PFSK-1 (cell line): ENCODE measurements around the gene CMBL.
A peak's percentile ranks its signal among the peaks of the same experiment; 100 is the strongest.

Experiments used
- FOXP2 ChIP-seq: optimal IDR thresholded peaks from 2 replicates; pipeline ENCODE3; 2011; ENCODE audit warnings: borderline replicate concordance, control low read depth, inconsistent platforms; ENCODE audit not compliant: insufficient read depth; ENCODE audit errors: extremely low read length, extremely low read depth
- POLR2AphosphoS5 ChIP-seq: IDR thresholded peaks from 2 replicates; pipeline ENCODE4 v1.6.1; 2012; ENCODE audit warnings: low read depth, mild to moderate bottlenecking, control low read depth, low read length, moderate library complexity
- REST ChIP-seq, 2 experiments: IDR thresholded peaks; 2 replicates each; pipeline versions ENCODE4 v1.6.1 to v1.8.0; 2011 to 2012; ENCODE audit warnings: low read depth in 2 of 2, low read length in 2 of 2, control low read depth in 1 of 2, inconsistent platforms in 1 of 2, mild to moderate bottlenecking in 1 of 2, moderate library complexity in 1 of 2; ENCODE audit not compliant: insufficient read depth in 1 of 2
- SIN3A ChIP-seq: IDR thresholded peaks from 2 replicates; pipeline ENCODE4 v1.6.1; 2012; ENCODE audit warnings: mild to moderate bottlenecking, low read length, moderate library complexity, borderline replicate concordance; ENCODE audit not compliant: insufficient read depth
- TAF1 ChIP-seq: IDR thresholded peaks from 2 replicates; pipeline ENCODE4 v1.6.1; 2012; ENCODE audit warnings: low read length, control low read depth, borderline replicate concordance; ENCODE audit not compliant: insufficient read depth

Gene CMBL

GRCh38 chr5:10268100-10268499, 39.6 kb downstream of the CMBL start:
- no peak for TF ChIP-seq FOXP2
- TF ChIP-seq TAF1 = no peak
- TF ChIP-seq REST (IDR thresholded peaks at IDR 0.05; ENCODE audit: insufficient read depth in 1 of 2, low read depth in 2 of 2, low read length in 2 of 2) = no peak
- TF ChIP-seq SIN3A = no peak
- TF ChIP-seq POLR2AphosphoS5 = no peak

- TF ChIP-seq REST (IDR thresholded peaks at IDR 0.05; ENCODE audit: insufficient read depth in 1 of 2, low read depth in 2 of 2, low read length in 2 of 2) (no peak), FOXP2 (no peak), TAF1 (no peak), SIN3A (no peak), POLR2AphosphoS5 (no peak)
These were observed 40.9 kb downstream of the CMBL start for GRCh38 chr5:10266839-10267238.

GRCh38 chr5:10266137-10266536, 41.6 kb downstream of the CMBL start:
- TF ChIP-seq POLR2AphosphoS5 = no peak
- no peak for TF ChIP-seq FOXP2
- no peak for TF ChIP-seq TAF1
- no peak for TF ChIP-seq REST (IDR thresholded peaks at IDR 0.05; ENCODE audit: insufficient read depth in 1 of 2, low read depth in 2 of 2, low read length in 2 of 2)
- no peak; the same call in 1 of the 2 replicates for TF ChIP-seq SIN3A

GRCh38 chr5:10265245-10266109, 42.2 kb downstream of the CMBL start:
- TF ChIP-seq REST (IDR thresholded peaks at IDR 0.05; ENCODE audit: insufficient read depth in 1 of 2, low read depth in 2 of 2, low read length in 2 of 2) = no peak
- TF ChIP-seq FOXP2 = no peak
- 0 out of 2 replicates have a peak, but pooled peaks have one; percentile 44 for TF ChIP-seq POLR2AphosphoS5
- no peak for TF ChIP-seq TAF1
- peak; percentile 67; the same call in 1 of the 2 replicates for TF ChIP-seq SIN3A
